Nephron progenitor cell (in vitro differentiated cells): ENCODE data around the gene PAQR3.

Source experiments
- DNase-seq: peaks from one replicate; pipeline ENCODE4 v3.0.0; 2021
- H3K27ac Mint-ChIP-seq: 2 replicates; pipeline ENCODE4 v1.8.0; 2021; ENCODE audit warnings: mild to moderate bottlenecking, moderate library complexity, mixed read lengths
- H3K27me3 Mint-ChIP-seq: 2 replicates; pipeline ENCODE4 v1.8.0; 2021; ENCODE audit warnings: mild to moderate bottlenecking, low read depth, mixed read lengths; ENCODE audit not compliant: poor library complexity
- H3K36me3 Mint-ChIP-seq: 2 replicates; pipeline ENCODE4 v1.8.0; 2021; ENCODE audit warnings: low read depth, mixed read lengths
- H3K4me1 Mint-ChIP-seq: 2 replicates; pipeline ENCODE4 v1.8.0; 2021; ENCODE audit warnings: mixed read lengths
- H3K4me3 Mint-ChIP-seq: 2 replicates; pipeline ENCODE4 v1.8.0; 2021; ENCODE audit warnings: mild to moderate bottlenecking, moderate library complexity, mixed read lengths
- H3K9me3 Mint-ChIP-seq: 2 replicates; pipeline ENCODE4 v1.8.0; 2021; ENCODE audit warnings: mild to moderate bottlenecking, moderate library complexity, mixed read lengths
- TF ChIP-seq, protein P1 (sequence below): fragments of 200-600 bp; sonication (generic); IDR thresholded peaks from 2 replicates; pipeline ENCODE4 v1.5.0; 2021; ENCODE audit warnings: antibody characterized with exemption

PAQR3 gene

DNA sequence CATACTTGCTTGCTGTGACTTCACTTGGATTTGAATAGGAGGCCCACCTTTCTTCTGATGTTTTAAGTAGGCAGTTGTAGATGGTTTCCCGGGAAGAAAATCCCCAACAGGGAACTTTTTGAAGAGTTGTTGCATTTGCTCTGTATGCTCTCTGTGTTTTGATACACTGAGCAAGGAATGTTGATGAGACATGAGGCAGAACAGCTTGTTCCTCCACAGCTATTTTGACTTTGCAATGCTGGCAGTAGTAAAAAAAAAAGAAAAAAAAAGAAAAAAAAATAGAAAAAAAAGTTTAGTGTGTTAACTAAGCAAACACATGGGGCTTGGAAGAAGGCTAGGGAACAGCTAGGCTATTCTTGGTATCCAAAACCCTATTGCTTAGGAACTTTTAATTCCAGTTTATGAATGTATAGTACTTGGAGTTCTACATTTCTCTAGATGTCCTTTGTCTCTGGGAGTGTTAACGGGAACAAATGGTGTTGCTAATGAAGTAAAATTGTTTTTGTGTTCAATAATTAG lies 23.4 kb upstream of the PAQR3 start:
- Mint-ChIP-seq H3K4me3 (no peak overlapping the region), H3K27ac (no peak overlapping the region), H3K9me3 (peaks cover 4% of the 10 kb centered on the region), H3K36me3 (no peaks in the 10 kb centered on the region), H3K27me3 (no peaks in the 10 kb centered on the region), H3K4me1 (peaks cover 13% of the 10 kb centered on the region)
- no peak for DNase-seq
- TF ChIP-seq, protein P1, sequence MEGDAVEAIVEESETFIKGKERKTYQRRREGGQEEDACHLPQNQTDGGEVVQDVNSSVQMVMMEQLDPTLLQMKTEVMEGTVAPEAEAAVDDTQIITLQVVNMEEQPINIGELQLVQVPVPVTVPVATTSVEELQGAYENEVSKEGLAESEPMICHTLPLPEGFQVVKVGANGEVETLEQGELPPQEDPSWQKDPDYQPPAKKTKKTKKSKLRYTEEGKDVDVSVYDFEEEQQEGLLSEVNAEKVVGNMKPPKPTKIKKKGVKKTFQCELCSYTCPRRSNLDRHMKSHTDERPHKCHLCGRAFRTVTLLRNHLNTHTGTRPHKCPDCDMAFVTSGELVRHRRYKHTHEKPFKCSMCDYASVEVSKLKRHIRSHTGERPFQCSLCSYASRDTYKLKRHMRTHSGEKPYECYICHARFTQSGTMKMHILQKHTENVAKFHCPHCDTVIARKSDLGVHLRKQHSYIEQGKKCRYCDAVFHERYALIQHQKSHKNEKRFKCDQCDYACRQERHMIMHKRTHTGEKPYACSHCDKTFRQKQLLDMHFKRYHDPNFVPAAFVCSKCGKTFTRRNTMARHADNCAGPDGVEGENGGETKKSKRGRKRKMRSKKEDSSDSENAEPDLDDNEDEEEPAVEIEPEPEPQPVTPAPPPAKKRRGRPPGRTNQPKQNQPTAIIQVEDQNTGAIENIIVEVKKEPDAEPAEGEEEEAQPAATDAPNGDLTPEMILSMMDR, result no peak

- Mint-ChIP-seq H3K27me3 (no peaks in the 10 kb centered on the region), H3K27ac (no peak overlapping the region)
Measured at GRCh38 chr4:78960926-78961325, 21.7 kb upstream of the PAQR3 start.

DNA sequence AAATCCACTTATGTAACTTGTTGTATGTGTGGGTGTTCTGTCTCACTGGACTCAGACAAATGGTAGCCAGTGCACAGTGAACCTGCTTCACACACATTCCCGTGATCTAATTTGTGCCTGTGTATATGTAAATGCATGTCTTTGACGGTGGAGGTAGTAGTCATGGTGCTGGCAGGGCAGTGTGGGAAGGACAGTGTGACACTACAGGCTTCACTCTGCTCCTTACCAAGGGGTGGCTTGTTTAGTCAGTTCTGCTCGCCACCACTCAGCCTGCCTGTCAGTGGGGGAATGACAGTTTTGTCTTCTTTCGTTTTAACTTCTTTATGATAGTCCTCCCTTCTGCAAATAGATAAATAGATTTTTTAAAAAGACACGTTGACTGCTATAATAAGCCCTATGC lies 17.7 kb upstream of the PAQR3 start:
- Mint-ChIP-seq H3K36me3 (no peaks in the 10 kb centered on the region), H3K4me1 (peaks cover 13% of the 10 kb centered on the region), H3K4me3 (no peak overlapping the region), H3K27me3 (no peaks in the 10 kb centered on the region), H3K9me3 (no peaks in the 10 kb centered on the region), H3K27ac (no peak overlapping the region)
- TF ChIP-seq, protein P1, result no peak
- DNase-seq, result no peak

More at GRCh38 chr4:78960926-78961325, 21.7 kb upstream of the PAQR3 start:
- TF ChIP-seq, protein P1, result no peak
- Mint-ChIP-seq H3K4me1 (peaks cover 13% of the 10 kb centered on the region), H3K4me3 (no peak overlapping the region), H3K9me3 (no peaks in the 10 kb centered on the region), H3K36me3 (no peaks in the 10 kb centered on the region)
- DNase-seq, result no peak

- H3K27me3 Mint-ChIP-seq, result peaks cover 8% of the 10 kb centered on the region
- H3K36me3 Mint-ChIP-seq, result no peaks in the 10 kb centered on the region
- H3K27ac Mint-ChIP-seq, result no peak overlapping the region
- H3K9me3 Mint-ChIP-seq, result no peaks in the 10 kb centered on the region
- no peak overlapping the region for H3K4me3 Mint-ChIP-seq
- TF ChIP-seq, protein P1, result peak; percentile 56
- DNase-seq, result peak; percentile 23
- H3K4me1 Mint-ChIP-seq, result peaks cover 6% of the 10 kb centered on the region
Measured at GRCh38 chr4:78953769-78954666, 14.8 kb upstream of the PAQR3 start.

DNA sequence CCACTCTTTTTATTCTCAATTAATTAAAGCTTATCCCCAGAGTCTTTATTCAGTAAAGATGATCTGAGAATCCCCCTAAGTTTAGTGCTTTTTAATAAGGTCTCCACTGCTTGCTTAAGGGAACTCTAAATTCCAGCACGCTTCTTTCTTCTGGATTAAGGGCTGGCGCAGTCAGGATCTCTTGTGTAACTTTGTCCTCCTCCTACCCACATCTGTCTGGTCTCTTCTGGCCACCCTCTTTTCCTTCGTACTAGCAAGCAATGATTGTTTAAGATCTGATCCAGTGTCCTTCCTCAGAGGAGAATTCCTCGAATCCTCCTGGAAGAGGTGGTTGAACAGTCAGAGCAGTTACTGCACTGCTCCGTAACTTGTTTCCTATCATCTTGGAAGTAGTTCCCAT lies 14.0 kb upstream of the PAQR3 start:
- Mint-ChIP-seq H3K27me3 (peaks cover 8% of the 10 kb centered on the region), H3K4me3 (no peak overlapping the region), H3K36me3 (no peaks in the 10 kb centered on the region), H3K27ac (no peak overlapping the region), H3K9me3 (no peaks in the 10 kb centered on the region), H3K4me1 (peaks cover under 1% of the 10 kb centered on the region)
- no peak for DNase-seq
- TF ChIP-seq, protein P1, result no peak
